Activated CD4-positive, CD25-positive, alpha-beta regulatory T cell treated with anti-CD3 and anti-CD28 coated beads, Interleukin-2, amount 50 U/mL, for 72 hours (primary cell): ENCODE data around the gene AFF3.

Experiments
- DNase-seq: peaks from one replicate; pipeline ENCODE4 v3.0.0; 2021

The AFF3 gene

DNA sequence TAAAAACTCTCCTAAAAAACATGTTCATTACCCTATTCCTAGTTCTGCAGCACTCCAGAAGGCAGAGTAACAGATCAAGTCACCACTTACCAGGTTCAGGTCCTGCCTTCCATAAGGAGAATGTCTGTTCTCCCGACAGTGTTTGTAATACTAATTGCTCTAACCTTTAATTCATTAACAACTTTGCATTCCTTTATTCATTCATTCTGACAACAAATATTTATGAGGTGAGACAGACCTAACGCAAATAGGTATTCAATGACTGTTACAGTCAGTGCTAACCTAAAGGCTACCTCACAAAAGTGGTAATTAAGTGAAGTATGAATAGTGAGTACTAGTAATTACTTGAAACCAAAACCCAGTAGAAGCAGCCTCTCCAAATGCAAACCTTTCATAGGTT, 224.0 kb downstream of the AFF3 start:
- DNase-seq = no peak

DNA sequence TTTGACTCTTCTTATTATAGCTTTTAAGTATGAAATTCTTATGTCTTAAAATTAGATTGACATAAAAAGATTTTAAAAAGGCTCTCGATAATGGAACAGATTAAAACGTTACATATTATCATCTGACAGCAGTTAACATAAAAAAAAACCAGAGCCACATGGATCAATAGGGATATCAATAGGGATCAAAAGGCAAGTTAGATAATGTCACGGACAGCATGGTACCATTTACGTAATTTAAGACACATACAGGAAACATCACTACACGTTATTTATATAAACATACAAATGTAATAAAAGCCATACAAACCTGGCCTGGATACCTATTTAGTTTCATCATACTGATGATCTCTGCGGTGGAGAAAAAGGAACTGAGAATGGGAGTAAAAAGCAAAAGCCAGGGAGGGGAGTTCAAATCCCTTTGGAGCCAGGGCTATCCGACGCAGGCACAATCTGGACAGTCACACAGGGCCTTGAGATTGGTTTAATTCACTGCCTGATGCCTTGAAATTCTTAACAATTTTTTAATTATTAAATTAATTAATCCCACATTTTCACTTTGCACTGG, 227.2 kb downstream of the AFF3 start:
- no peak for DNase-seq

DNA sequence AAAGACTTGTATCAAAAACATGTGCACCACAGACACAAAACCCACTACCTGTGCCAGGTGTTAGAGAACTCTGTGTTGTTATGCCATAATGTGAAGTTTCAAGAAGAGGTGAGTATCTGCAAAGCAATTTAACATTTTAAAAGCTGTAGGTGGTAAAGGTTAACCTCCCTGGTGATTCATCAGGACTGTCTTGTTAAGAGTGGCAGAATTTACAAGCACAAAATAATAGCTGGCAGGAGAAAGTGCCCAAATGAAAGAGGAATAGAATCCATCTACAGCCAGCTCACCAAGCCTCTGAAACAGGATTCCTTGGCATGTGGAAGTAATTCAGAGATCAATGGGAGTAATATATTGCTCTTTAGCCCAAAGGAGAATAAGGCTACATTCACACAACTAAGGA, 230.7 kb downstream of the AFF3 start:
- DNase-seq = no peak

DNA sequence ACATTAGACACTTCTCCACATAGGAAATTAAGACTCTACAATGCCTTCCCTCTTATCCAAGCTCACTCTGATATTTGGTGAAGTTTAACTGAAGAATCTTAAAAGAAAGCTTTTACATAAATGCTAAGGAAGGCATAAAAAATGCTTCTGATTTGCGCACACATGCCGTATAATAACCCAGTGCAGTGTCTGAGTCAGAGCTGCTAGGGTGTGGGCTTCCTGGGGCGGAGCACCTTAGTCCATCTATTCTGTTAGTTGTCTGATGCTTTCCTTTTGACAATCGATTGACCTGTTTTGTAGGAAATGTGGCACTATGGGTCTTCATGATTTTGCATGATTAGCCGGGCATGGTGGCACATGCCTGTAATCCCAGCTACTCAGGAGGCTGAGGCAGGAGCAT, 231.5 kb downstream of the AFF3 start:
- no peak for DNase-seq

DNA sequence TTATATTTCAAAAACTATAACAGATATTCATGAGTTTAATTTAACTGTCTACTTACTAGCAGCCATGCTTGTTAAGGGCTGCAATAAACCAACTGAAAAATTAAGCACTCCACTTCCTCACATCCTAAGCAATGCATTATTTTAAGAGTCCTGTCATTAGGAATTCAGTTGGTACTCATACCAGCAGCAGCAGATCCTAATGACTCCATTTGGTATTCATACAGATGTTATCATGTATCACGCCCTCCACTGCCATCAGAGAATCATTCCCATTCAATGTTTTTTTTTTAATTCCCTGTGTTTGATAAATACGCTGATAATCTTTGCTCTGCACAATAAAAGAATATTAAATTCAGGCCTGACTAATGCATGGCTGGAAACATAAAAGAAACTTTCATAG, 236.8 kb downstream of the AFF3 start:
- no peak for DNase-seq

DNA sequence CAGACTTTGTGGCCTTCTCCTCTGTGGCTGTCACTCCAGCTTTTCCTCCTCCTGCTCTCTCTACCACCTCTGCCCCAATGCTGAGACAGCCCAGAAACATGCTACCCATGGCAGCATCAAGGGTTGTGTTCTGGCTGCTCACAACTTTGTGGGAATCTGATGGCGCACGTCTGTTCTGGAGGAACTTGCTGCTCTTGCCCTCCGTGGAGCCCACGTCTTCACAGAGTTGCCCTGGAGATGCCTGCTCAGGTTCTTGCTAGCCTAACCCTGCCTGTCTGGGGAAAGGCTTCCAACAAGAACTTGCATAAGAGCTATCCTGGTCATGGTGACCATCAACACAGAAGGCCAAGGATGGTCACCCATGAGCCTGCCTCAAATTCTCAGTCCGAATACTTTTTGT, 237.4 kb downstream of the AFF3 start:
- DNase-seq = no peak

DNA sequence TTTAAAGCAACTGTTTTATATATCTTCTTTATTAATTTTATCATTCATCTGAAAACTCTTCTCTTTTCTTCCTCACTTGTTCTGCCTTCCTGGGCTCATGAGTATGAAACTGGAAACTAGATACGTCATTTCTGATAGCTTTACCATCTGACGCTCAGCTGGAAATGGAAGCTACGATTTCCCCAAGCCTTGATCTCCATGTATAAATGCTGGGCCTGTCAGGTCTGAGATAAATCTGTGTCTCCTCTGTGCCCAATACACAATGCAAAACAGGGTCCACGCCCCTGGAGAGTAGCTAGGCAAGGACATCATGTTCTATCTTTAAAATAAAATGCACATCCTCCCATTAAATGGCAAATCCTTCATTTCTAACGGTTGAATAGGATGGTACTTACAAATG, 238.4 kb downstream of the AFF3 start:
- DNase-seq = no peak

DNA sequence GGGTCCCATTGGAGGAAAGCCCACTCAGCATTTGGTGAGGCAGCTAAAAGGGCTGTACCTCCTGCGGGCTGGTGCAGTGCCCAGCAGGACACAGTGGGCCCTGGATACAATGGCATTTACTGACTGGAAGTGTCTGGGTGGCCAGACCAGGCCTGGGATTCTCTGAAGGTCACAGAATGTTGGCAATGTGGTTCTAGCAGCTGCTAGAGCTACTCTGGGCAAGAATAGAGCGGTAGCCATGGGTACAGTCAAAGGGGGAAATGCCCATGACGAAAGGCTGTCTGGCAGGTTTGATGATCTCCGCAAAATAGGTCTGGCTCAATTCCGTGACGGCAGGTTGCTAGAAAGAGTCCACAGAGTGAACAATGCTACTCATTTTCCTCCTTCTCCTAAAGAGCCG, 241.8 kb downstream of the AFF3 start:
- DNase-seq = no peak

DNA sequence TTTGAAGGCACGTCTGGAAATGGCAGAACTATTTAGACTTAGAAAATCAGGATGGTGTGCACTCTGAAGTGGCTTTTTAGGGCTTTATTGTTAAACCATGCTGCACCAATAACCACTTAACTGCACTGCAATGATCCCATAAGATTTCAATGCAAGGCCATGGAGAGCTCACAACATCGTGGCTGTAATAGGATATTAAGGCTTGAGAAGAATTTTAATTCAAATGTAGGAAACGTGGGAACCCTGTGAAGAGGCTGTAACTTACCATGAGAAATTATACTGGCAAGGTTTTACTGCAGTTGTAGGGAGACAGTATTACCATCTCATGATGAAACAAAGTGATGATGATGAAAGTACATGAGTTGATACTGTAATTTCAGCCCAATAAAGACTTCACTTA, 242.5 kb downstream of the AFF3 start:
- DNase-seq = no peak

DNA sequence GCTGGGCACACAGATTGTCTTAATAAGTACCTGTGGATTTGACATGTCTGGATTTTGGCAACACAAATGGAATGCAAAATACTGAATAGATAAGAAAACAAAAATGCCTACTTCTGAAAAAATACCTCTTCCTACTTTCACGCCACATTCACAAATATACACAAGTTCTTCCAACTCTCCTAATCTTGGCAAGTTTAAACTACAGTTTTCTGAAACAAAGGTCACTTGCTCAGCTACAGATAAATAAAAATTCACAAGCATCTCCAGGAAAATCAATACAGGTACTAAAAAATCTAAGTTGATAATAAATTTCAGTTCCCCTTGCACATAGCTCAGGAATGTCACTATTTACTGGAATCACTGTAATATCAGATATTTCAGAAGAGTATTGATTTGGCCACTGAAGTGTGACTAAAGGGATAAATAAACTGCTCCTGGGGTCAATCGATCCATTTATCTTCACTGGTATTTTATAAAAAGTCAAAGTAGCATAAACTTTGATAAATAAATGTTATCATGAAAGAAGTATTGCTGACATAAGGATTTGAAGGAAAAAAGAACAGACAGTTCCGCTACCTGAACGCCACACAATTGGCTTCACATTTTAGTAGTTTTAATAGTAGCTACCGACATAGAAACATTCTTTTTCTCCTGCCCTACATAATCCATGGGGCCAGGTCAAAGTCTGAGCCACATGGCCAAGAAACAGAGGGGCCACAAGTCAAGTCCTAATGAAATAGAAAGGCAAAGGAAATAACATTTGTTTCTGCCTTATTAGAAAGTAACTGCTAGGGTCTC, 243.1 kb downstream of the AFF3 start:
- no peak for DNase-seq

DNA sequence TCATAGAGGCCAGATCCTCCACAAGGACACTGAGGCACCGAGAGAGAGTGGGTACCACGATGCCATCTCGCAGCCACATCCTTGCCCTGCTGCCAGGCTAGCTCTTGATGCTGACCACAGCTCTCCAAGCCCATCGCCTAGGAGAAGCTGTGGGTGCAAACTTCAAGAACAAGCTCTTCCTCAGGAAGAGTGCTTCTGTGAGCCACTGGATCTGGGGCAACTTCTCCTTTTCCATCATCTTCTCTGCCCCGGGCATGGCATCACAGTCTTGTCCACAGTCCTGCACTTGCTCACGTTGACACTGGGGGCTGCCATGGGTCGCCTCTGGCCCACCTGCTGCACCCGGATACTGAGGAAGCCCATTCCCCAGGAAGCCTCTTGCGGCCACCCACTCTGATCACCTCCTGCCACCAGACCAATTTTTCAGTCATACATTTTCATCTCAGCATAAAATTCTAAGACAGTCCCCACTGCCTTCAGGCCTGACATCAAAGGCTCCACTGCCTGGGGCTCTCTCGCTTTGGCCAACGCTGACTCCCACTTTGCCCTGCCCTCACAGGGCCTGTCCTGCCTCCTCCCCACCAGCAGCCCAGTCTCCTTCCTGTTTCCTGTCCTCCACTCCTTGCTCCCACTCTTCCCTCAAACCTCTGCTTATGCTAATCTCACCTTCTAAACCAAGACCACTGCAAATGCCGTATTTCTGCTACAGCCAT, 243.9 kb downstream of the AFF3 start:
- no peak for DNase-seq

DNA sequence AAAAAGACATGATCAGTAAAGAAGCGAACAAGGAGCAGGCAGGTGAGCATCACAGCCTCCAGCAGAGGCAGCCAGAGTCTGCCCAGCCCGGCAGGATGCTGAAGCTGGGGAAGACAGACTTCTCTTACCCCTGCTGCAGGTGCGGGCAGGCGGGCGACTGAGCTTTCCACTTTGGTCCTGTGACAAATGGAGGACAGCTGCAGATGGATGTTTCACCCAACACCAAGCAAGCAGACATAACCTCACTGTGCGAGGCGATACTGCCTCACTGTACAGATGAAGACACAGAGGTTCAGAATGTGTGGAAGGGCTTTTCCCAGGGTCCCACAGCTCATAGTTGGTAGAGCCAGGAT, 251.0 kb downstream of the AFF3 start:
- DNase-seq = no peak

DNA sequence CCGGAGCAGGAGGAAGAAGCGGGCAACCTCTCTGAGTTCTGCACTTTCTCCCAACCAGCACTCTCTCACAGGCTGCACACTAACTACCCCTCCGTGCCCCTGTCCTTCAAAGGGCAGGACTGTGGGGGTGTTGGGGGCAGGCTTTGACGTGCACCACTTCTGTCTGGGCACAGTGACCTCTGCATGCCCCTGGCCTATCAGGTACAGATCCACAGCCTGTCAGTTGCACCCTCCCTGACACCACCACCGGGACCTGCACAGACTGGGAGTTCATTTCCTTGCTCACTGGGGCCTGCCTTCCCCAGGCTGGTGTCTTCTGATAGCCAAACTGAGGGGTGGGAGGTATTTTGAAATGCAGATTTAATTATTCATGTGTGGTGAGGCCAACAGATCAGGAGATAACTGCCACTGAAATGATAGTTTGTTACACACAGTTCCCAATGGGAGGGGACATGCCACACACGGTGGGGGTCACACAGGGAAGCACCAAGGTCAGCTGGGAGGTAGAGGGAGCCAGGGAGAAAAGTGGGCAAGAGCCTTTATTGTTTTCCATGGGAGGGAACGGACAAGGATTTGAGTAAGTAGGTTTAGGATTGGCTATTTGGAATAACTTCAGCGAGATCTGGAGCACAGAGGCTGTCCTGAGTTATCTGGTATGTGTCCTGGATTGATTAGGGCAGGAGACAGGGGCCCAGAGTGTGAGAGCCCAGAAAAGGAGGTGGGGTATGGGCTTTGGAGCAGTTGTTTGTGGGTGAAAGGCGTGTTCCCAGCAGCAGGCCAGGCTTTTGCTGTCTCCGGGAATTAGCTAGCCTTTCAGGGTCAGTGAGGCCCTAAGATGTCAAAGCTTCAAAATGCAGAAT, 251.6 kb downstream of the AFF3 start:
- DNase-seq = no peak

DNA sequence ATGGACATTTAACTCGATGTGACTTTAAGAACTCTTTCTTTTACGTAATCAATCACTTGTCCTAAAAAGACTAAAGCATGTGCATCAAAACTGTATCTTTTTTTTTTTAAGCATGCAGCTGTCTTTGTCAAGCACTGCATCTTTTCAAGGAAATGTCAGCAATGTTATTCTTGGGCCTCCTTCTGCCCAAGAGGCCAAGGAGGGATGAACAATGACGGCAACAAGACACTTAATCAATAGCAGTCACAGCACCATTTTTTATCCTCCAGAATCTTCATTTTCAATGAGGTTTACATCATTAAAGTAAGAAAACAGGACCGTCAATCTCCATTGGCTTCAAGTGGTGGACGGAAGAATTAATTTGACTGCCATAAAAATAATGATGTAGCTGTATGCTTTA, 253.8 kb downstream of the AFF3 start:
- no peak for DNase-seq

DNA sequence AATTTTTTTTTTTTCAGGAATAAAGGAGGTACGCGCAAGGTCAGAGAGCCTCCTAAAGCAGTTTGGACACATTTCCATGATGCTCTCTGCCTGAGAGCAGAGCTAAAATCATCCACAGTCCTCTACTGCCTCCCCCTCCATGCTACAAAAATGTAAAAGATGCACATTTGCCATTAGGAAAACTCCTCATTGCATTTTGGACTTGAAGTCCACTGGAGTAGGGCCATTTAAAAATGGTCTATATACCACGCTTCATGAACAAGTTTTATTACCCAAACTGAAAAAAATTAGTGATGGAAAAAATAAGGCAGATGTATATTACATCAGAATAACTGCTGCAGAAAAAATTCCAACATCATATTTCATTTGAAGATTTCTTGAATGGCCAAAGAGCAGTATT, 256.0 kb downstream of the AFF3 start:
- no peak for DNase-seq

DNA sequence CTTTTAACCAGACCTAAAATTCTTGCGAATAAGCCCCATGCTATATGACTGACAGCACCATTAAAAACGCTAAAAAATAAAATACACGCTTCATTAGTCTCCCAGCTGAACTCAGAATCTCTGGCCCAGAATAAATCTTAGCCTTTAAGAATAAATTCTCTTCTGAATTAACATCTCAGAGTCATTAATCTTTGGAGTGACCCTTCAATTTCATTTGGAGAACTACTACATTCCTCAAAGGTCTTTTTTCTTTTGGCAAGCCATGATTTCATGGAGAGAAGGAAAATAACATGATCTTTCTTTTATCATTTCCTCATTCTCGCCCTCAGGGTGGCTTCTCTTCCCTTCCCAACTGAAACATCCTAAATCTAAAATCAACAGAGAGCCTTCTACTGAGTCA, 259.0 kb downstream of the AFF3 start:
- no peak for DNase-seq

DNA sequence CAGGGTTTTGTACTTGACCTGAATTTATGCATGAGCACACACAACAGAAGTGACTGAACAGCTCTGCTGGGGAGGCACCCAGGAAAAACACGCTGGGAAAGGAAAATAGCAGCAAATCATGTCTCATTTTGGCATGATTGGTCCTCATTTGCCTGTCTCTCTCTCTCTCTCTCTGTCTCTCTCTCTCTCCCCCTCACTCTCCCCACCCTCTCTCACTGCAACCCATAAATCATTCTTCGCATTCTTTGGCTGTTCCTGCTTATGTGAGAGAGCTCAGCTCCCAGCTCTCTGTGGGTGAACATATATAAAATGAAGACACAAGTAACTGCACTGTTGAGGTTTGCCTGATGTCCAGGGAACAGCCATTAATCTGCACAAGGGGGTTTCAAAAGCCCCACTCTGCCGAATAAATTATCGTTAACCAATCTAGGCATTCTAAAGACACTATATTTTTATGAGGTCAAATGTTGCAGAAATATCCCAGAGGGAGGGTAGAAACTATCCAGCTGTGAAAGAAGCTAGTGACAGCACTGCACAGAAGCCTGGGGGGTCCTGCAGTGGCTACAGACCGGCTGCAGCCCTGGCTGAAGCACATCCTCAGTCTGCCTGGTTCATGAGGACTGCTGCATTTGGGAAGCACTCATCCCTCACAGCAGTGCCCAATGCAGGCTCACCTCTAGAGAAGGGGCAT, 260.3 kb downstream of the AFF3 start:
- no peak for DNase-seq

DNA sequence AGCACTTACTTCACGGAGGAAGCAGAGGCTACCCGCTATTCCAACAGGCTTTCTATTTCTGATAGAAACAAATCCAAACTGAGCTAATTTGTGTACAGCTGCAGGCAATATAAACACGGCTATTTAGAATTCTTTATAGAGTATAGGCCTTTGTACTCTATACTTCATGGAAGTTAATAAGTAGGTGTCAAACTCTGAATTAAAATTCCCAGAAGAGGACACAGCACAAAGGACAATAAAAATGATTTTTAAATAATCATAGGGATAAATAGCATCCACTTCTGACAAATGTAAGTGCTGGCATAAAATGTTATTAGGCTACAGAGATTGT, 261.5 kb downstream of the AFF3 start:
- no peak for DNase-seq

DNA sequence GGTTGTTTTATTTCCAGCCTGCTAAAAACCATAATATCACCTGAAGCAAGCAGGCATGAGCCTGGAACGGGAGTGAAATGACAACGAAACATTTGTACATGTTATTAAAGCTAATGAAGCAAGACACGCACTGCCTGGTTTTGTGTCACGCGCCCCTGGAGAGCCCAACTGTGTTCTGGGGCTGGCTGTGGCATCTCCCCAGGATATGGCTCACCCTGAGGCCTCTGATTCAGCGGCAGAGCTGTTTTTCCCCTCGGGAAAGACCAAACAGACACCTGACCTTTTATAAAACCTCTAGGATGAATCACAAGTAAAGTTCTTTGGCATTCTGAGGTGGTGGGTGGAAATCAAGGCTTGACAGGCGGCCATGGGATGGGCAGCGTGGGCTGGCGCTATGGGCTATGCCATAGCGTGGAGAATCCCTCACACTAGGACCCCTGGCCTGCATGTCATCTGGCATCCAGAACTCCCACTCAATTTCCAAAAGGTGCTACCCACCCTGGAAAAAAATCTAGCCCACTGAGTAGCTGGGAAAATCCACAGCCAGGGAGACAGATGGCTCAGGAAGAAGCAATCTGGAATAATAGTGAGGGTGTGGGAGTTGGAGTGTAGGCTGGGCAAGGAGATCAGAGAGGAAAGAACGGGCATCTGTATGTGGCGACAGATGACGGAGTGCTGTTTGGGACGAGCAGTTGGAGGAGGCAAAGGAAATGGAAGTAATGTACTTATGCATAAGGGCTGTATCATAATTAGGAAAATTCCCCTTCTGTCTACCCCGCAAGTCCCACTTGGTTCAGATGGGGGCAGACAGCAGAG, 262.0 kb downstream of the AFF3 start:
- no peak for DNase-seq

DNA sequence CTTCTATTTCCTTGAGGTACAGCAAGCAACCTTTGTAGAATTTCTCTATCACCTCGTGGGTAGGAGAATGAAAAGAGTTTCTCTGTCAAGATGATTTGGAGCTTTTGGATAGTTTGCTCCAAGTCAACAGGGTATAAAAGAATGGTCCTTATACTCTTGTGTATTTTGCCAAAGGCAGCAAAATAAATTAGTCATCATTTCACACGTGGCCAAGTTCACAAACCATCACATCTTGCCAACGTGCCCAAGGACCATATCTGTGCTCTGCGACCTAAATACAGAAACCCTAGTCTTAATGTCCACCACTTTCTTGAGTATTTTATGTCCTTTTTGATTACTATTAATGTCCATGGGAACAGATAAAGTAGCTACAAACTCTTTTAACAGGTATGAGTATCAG, 262.9 kb downstream of the AFF3 start:
- no peak for DNase-seq

DNA sequence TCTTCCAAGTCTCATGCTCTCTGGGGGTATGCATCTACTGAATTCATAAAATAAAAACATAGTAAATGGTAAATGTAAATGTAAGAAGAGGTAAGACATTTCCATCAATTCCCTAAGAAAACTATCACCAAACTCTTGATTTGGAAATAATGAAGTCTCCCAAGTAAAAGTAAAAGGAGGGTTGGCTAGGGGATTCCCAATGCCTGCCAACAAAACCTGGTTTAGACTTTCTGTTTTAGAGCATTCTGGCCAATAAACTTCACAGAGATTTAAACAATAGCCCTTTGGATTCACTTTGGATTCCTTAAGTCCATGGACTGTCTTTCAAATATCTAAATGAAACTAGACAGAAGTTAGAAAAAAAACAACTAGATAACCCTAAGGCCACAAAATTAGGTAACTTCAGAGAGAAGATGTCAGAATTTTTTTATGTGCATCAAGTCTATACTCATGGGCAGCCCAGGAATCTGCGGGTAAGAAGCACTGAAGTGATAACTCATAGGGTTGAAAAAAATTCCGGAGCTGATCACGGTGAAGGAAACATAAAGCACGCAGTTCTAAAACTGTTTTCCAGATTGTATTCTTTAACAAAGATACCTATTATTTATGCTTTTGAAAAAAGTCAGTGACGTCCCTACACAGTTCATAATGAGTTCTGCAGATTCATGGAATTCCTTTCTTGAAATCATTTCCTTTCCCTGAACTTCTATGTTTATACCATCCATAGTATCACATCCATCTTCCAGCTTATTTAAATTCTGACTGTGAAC, 263.6 kb downstream of the AFF3 start:
- DNase-seq = no peak
